ENCODE data around the gene NFKBIA. TPM values are rescaled to one million over a fixed set of nuclear protein-coding genes. Genes with fewer than 3 reads are reported as not detected.
A peak's percentile ranks its signal among the peaks of the same experiment; 100 is the strongest.

Gene NFKBIA
- total RNA-seq, 1 donor from 2014 or later = 35.5 TPM

- H3K36me3 ChIP-seq (ENCODE audit: insufficient read depth, low read length) = no peaks in the 10 kb centered on the region
- Mint-ChIP-seq H3K4me1 (ENCODE audit: low read depth, unreplicated experiment) (peaks cover 28% of the 10 kb centered on the region), H3K36me3 (ENCODE audit: low read depth, unreplicated experiment) (no peaks in the 10 kb centered on the region), H3K4me3 (ENCODE audit: unreplicated experiment) (no peak overlapping the region), H3K27me3 (ENCODE audit: low read depth, unreplicated experiment) (no peaks in the 10 kb centered on the region), H3K9me3 (ENCODE audit: unreplicated experiment) (peaks cover 5% of the 10 kb centered on the region), H3K27ac (ENCODE audit: unreplicated experiment) (no peak overlapping the region)
- no peak for FAIRE-seq
- H3K4me1 ChIP-seq (ENCODE audit: insufficient read depth, low read length) = peaks cover 37% of the 10 kb centered on the region
- H3K4me3 ChIP-seq (ENCODE audit: insufficient read depth, low read depth, low read length) = no peak overlapping the region
- H4K20me1 ChIP-seq (ENCODE audit: insufficient read depth, low read length) = no peaks in the 10 kb centered on the region
- H3K9ac ChIP-seq (ENCODE audit: low read length) = no peak overlapping the region
- DNase-seq (ENCODE audit: low read depth) = no peak
- H3K27ac ChIP-seq (ENCODE audit: low read depth, low read length) = no peak overlapping the region
- no peaks in the 10 kb centered on the region for H3K9me3 ChIP-seq (ENCODE audit: insufficient read depth, low read depth, low read length)
- TF ChIP-seq EZH2 (IDR thresholded peaks at IDR 0.05; ENCODE audit: insufficient read depth, low read length) (no peak), CTCF (IDR thresholded peaks at IDR 0.05; ENCODE audit: insufficient read depth, low read depth, low read length) (no peak)
- no peaks in the 10 kb centered on the region for H3K79me2 ChIP-seq (ENCODE audit: insufficient read depth, low read length)
- no peak overlapping the region for H2AFZ ChIP-seq (ENCODE audit: low read depth, low read length)
- H3K4me2 ChIP-seq (ENCODE audit: low read length) = no peak overlapping the region
- H3K27me3 ChIP-seq (ENCODE audit: insufficient read depth, low read length) = no peaks in the 10 kb centered on the region
Observed at GRCh38 chr14:35370969-35371368, 33.6 kb downstream of the NFKBIA start.

- no peaks in the 10 kb centered on the region for H3K79me2 ChIP-seq (ENCODE audit: insufficient read depth, low read length)
- no peak overlapping the region for H2AFZ ChIP-seq (ENCODE audit: low read depth, low read length)
- no peak overlapping the region for H3K4me3 ChIP-seq (ENCODE audit: insufficient read depth, low read depth, low read length)
- no peaks in the 10 kb centered on the region for H3K27me3 ChIP-seq (ENCODE audit: insufficient read depth, low read length)
- peaks cover 48% of the 10 kb centered on the region for H3K4me1 ChIP-seq (ENCODE audit: insufficient read depth, low read length)
- no peak overlapping the region for H3K9ac ChIP-seq (ENCODE audit: low read length)
- DNase-seq (ENCODE audit: low read depth) (peak; percentile 34), FAIRE-seq (no peak)
- Mint-ChIP-seq H3K4me3 (ENCODE audit: unreplicated experiment) (no peak overlapping the region), H3K27ac (ENCODE audit: unreplicated experiment) (no peak overlapping the region), H3K27me3 (ENCODE audit: low read depth, unreplicated experiment) (no peaks in the 10 kb centered on the region), H3K4me1 (ENCODE audit: low read depth, unreplicated experiment) (peaks cover 36% of the 10 kb centered on the region), H3K36me3 (ENCODE audit: low read depth, unreplicated experiment) (no peaks in the 10 kb centered on the region), H3K9me3 (ENCODE audit: unreplicated experiment) (peaks cover 5% of the 10 kb centered on the region)
- no peaks in the 10 kb centered on the region for H3K36me3 ChIP-seq (ENCODE audit: insufficient read depth, low read length)
- no peaks in the 10 kb centered on the region for H3K9me3 ChIP-seq (ENCODE audit: insufficient read depth, low read depth, low read length)
- H3K27ac ChIP-seq (ENCODE audit: low read depth, low read length) = no peak overlapping the region
- H3K4me2 ChIP-seq (ENCODE audit: low read length) = no peak overlapping the region
- H4K20me1 ChIP-seq (ENCODE audit: insufficient read depth, low read length) = no peaks in the 10 kb centered on the region
- TF ChIP-seq CTCF (IDR thresholded peaks at IDR 0.05; ENCODE audit: insufficient read depth, low read depth, low read length) = no peak
- TF ChIP-seq EZH2 (IDR thresholded peaks at IDR 0.05; ENCODE audit: insufficient read depth, low read length) = no peak
Observed at GRCh38 chr14:35369701-35370191, 34.8 kb downstream of the NFKBIA start.

- Histone ChIP-seq H3K9ac (ENCODE audit: low read length) (no peak overlapping the region), H3K27me3 (ENCODE audit: insufficient read depth, low read length) (no peaks in the 10 kb centered on the region), H3K36me3 (ENCODE audit: insufficient read depth, low read length) (no peaks in the 10 kb centered on the region), H3K4me3 (ENCODE audit: insufficient read depth, low read depth, low read length) (no peak overlapping the region), H3K27ac (ENCODE audit: low read depth, low read length) (no peak overlapping the region), H3K4me1 (ENCODE audit: insufficient read depth, low read length) (peaks cover 44% of the 10 kb centered on the region), H2AFZ (ENCODE audit: low read depth, low read length) (peak overlapping the region; percentile 40), H3K9me3 (ENCODE audit: insufficient read depth, low read depth, low read length) (no peaks in the 10 kb centered on the region), H3K4me2 (ENCODE audit: low read length) (peak overlapping the region; percentile 50), H3K79me2 (ENCODE audit: insufficient read depth, low read length) (no peaks in the 10 kb centered on the region), H4K20me1 (ENCODE audit: insufficient read depth, low read length) (no peaks in the 10 kb centered on the region)
- no peak overlapping the region for H3K4me3 Mint-ChIP-seq (ENCODE audit: unreplicated experiment)
- H3K27me3 Mint-ChIP-seq (ENCODE audit: low read depth, unreplicated experiment) = no peaks in the 10 kb centered on the region
- TF ChIP-seq CTCF (IDR thresholded peaks at IDR 0.05; ENCODE audit: insufficient read depth, low read depth, low read length) (no peak), EZH2 (IDR thresholded peaks at IDR 0.05; ENCODE audit: insufficient read depth, low read length) (no peak)
- H3K4me1 Mint-ChIP-seq (ENCODE audit: low read depth, unreplicated experiment) = peaks cover 34% of the 10 kb centered on the region
- DNase-seq (ENCODE audit: low read depth) = no peak
- FAIRE-seq = no peak
- H3K27ac Mint-ChIP-seq (ENCODE audit: unreplicated experiment) = peak overlapping the region; percentile 18
- H3K9me3 Mint-ChIP-seq (ENCODE audit: unreplicated experiment) = peaks cover 5% of the 10 kb centered on the region
- no peaks in the 10 kb centered on the region for H3K36me3 Mint-ChIP-seq (ENCODE audit: low read depth, unreplicated experiment)
Observed at GRCh38 chr14:35368583-35369392, 35.8 kb downstream of the NFKBIA start.

Measured in astrocyte (in vitro differentiated cells and primary cell).